Small intestine (tissue), 16 donors: ENCODE data around the gene OTOF. TPM values are rescaled to one million over a fixed set of nuclear protein-coding genes. Genes with fewer than 3 reads are reported as not detected.

Experiments used
- DNase-seq, 2 donors: peaks; one replicate each; pipeline versions ENCODE4 v3.0.0 to v3.0.0-alpha.2; 2013
- FAIRE-seq: peaks from 2 replicates; lab custom pipeline; 2012; peaks lifted over from hg19 to GRCh38; lab: Jason Lieb, UNC
- H3K27ac ChIP-seq, 3 donors: one replicate each; pipeline ENCODE4 v1.5.1; 2013; ENCODE audit warnings: low read length in 2 of 3, mild to moderate bottlenecking in 2 of 3, control low read depth in 1 of 3, inconsistent platforms in 1 of 3, low read depth in 1 of 3, moderate library complexity in 1 of 3
- H3K27me3 ChIP-seq, 3 donors: one replicate each; pipeline ENCODE4 v1.6.1; 2013; ENCODE audit warnings: low read length in 3 of 3, inconsistent platforms in 1 of 3; ENCODE audit not compliant: control insufficient read depth in 3 of 3, insufficient read depth in 3 of 3
- H3K36me3 ChIP-seq, 3 donors: one replicate each; pipeline ENCODE4 v1.6.1; 2013; ENCODE audit warnings: low read length in 3 of 3, inconsistent platforms in 1 of 3, low read depth in 1 of 3, mild to moderate bottlenecking in 1 of 3, moderate library complexity in 1 of 3; ENCODE audit not compliant: control insufficient read depth in 3 of 3, insufficient read depth in 2 of 3
- H3K4me1 ChIP-seq, 3 donors: one replicate each; pipeline ENCODE4 v1.6.1; 2013; ENCODE audit warnings: low read length in 2 of 3, inconsistent platforms in 1 of 3, low read depth in 1 of 3, mild to moderate bottlenecking in 1 of 3, moderate library complexity in 1 of 3; ENCODE audit not compliant: control insufficient read depth in 3 of 3, insufficient read depth in 2 of 3
- H3K4me3 ChIP-seq, 3 donors: one replicate each; pipeline ENCODE4 v1.5.1; 2013; ENCODE audit warnings: low read length in 3 of 3, control low read depth in 1 of 3, inconsistent platforms in 1 of 3, low read depth in 1 of 3, mild to moderate bottlenecking in 1 of 3, moderate library complexity in 1 of 3
- H3K9me3 ChIP-seq, 2 donors: one replicate each; pipeline ENCODE4 v1.6.1; 2013; ENCODE audit warnings: low read depth in 1 of 2, low read length in 1 of 2; ENCODE audit not compliant: control insufficient read depth in 2 of 2, insufficient read depth in 1 of 2
- WGBS, 3 donors: extraction: QIAGEN DNeasy Blood & Tissue Kit; methylation state at CpG; one replicate each; pipeline ENCODE4 v1.1.7; 2013; 5-methylcytosine and 5-hydroxymethylcytosine counted together
- long read RNA-seq, 10 donors: transcript quantifications; one replicate each; lab custom pipeline, GENCODE V29; 2026
- polyA plus RNA-seq, 4 donors: library from polyadenylated mRNA; stranded (reverse) in 3 of 4; unstranded in 1 of 4; fragments of 200-250 nt in 3 of 4; fragments of 120-200 nt in 1 of 4; gene quantifications; one replicate each; pipeline versions ENCODE4 v1.2.1 to v1.2.3, GENCODE V29; 2013
- donor health status: healthy with polysubstance abuse.
- donor health status: control.
- donor health status: control.
- donor health status: Bipolar disorder and iron deficiency.
- donor health status: healthy.

Gene OTOF
- 1 to 10 TPM in 1 of 4 donors, under 1 TPM in 3; 0.22 to 2.5 (median 0.46) TPM for polyA plus RNA-seq
- long read RNA-seq, donor 1: 0 reads
- long read RNA-seq, donor 2: 0 reads
- long read RNA-seq, donor 3: 0 reads
- long read RNA-seq, donor 4: 0 reads
- long read RNA-seq, donor 5: 0 reads
- long read RNA-seq, donor 6: 0 reads
- long read RNA-seq, donor 7: 0 reads
- long read RNA-seq, donor 8: 0 reads
- long read RNA-seq, donor 9: 0 reads
- long read RNA-seq, donor 10: 0 reads

GRCh38 chr2:26477911-26478253 is at the start of gene OTOF:
TSS of gene OTOF (minus strand) at chr2:26478124.
- 35 to 44% (median 43%) methylated on average over 3 of the region's 3 CpGs for WGBS, 3 donors
- H3K9me3 ChIP-seq: no peaks in the 10 kb centered on the region
- H3K36me3 ChIP-seq: peaks cover 0 to 11% (median 0%) of the 10 kb centered on the region in 3 donors
- DNase-seq: no peak
- H3K4me3 ChIP-seq: no peak within 1 kb of the TSS
- no peak within 1 kb of the TSS for H3K27ac ChIP-seq
- H3K4me1 ChIP-seq: peaks cover 0 to 31% (median 0%) of the 10 kb centered on the region in 3 donors
- no peak for FAIRE-seq
- no peaks in the 10 kb centered on the region for H3K27me3 ChIP-seq

GRCh38 chr2:26526589-26526988 is 48.7 kb upstream of the OTOF start:
- no peaks in the 10 kb centered on the region for H3K4me1 ChIP-seq

GRCh38 chr2:26526105-26526504 is 48.2 kb upstream of the OTOF start:
- no peak overlapping the region for H3K27ac ChIP-seq
- H3K36me3 ChIP-seq: no peaks in the 10 kb centered on the region
- FAIRE-seq (no peak), DNase-seq (no peak)
- 87 to 88% (median 88%) methylated on average over 1 of the region's 1 CpG for WGBS, 3 donors
- H3K4me1 ChIP-seq: no peaks in the 10 kb centered on the region
- H3K27me3 ChIP-seq: peaks cover 0 to 14% (median 0%) of the 10 kb centered on the region in 3 donors
- no peaks in the 10 kb centered on the region for H3K9me3 ChIP-seq
- H3K4me3 ChIP-seq: no peak overlapping the region

More at GRCh38 chr2:26526589-26526988, 48.7 kb upstream of the OTOF start:
- DNase-seq (no peak), FAIRE-seq (no peak)
- 51 to 79% (median 52%) methylated on average over 2 of the region's 2 CpGs for WGBS, 3 donors
- Histone ChIP-seq H3K27ac (no peak overlapping the region), H3K4me3 (no peak overlapping the region), H3K27me3 (peaks cover 0 to 11% (median 0%) of the 10 kb centered on the region in 3 donors), H3K36me3 (no peaks in the 10 kb centered on the region), H3K9me3 (no peaks in the 10 kb centered on the region)

GRCh38 chr2:26523750-26524149 is 45.8 kb upstream of the OTOF start:
- peaks cover 0 to 24% (median 6%) of the 10 kb centered on the region in 3 donors for H3K27me3 ChIP-seq
- H3K36me3 ChIP-seq: no peaks in the 10 kb centered on the region
- no peak overlapping the region for H3K4me3 ChIP-seq
- no peak for DNase-seq
- no peak overlapping the region for H3K27ac ChIP-seq
- H3K4me1 ChIP-seq: no peaks in the 10 kb centered on the region
- no peaks in the 10 kb centered on the region for H3K9me3 ChIP-seq
- no peak for FAIRE-seq

- Histone ChIP-seq H3K27me3 (peaks cover 0 to 24% (median 6%) of the 10 kb centered on the region in 3 donors), H3K4me1 (no peaks in the 10 kb centered on the region), H3K27ac (no peak overlapping the region), H3K36me3 (no peaks in the 10 kb centered on the region), H3K9me3 (no peaks in the 10 kb centered on the region), H3K4me3 (no peak overlapping the region)
- 76 to 87% (median 81%) methylated on average over 7 of the region's 7 CpGs for WGBS, 3 donors
- FAIRE-seq (no peak), DNase-seq (no peak)
These were observed 44.8 kb upstream of the OTOF start for GRCh38 chr2:26522751-26523171.

GRCh38 chr2:26522325-26522724 is 44.4 kb upstream of the OTOF start:
- DNase-seq (no peak), FAIRE-seq (no peak)
- Histone ChIP-seq H3K9me3 (no peaks in the 10 kb centered on the region), H3K4me3 (no peak overlapping the region), H3K4me1 (no peaks in the 10 kb centered on the region), H3K36me3 (no peaks in the 10 kb centered on the region), H3K27ac (no peak overlapping the region), H3K27me3 (peaks cover 0 to 24% (median 6%) of the 10 kb centered on the region in 3 donors)
- 60 to 71% (median 64%) methylated on average over 6 of the region's 6 CpGs for WGBS, 3 donors

GRCh38 chr2:26521913-26522180 is 43.9 kb upstream of the OTOF start:
- no peaks in the 10 kb centered on the region for H3K4me1 ChIP-seq
- 16 to 46% (median 41%) methylated on average over 5 of the region's 5 CpGs for WGBS, 3 donors
- no peaks in the 10 kb centered on the region for H3K9me3 ChIP-seq
- DNase-seq (no peak), FAIRE-seq (no peak)
- H3K27me3 ChIP-seq: peaks cover 0 to 24% (median 6%) of the 10 kb centered on the region in 3 donors
- H3K36me3 ChIP-seq: no peaks in the 10 kb centered on the region
- no peak overlapping the region for H3K27ac ChIP-seq
- H3K4me3 ChIP-seq: no peak overlapping the region

GRCh38 chr2:26521054-26521912 is 43.4 kb upstream of the OTOF start:
- no peak overlapping the region for H3K27ac ChIP-seq
- no peaks in the 10 kb centered on the region for H3K9me3 ChIP-seq
- H3K27me3 ChIP-seq: peaks cover 0 to 24% (median 6%) of the 10 kb centered on the region in 3 donors
- no peak overlapping the region for H3K4me3 ChIP-seq
- FAIRE-seq: no peak
- peak; percentile 7 to 13 for DNase-seq
- no peaks in the 10 kb centered on the region for H3K4me1 ChIP-seq
- WGBS, 3 donors: 56 to 62% (median 59%) methylated on average over 12 of the region's 12 CpGs
- no peaks in the 10 kb centered on the region for H3K36me3 ChIP-seq
